Upper lobe of left lung (tissue), 4 donors: ENCODE results near the gene CGB1.

ENCODE experiments used
- EP300 ChIP-seq, 4 donors: sonication (generic); formaldehyde crosslinking; IDR thresholded peaks; one replicate each; pipeline ENCODE4 v1.5.1; 2017; ENCODE audit warnings: antibody characterized with exemption in 4 of 4, control low read depth in 2 of 4
- POLR2A ChIP-seq, 4 donors: fragments of 450-650 bp; IDR thresholded peaks; one replicate each; pipeline ENCODE4 v1.5.1; 2016 to 2017; ENCODE audit warnings: antibody characterized with exemption in 4 of 4, mild to moderate bottlenecking in 2 of 4
- POLR2AphosphoS5 ChIP-seq, 2 donors: sonication (generic); formaldehyde crosslinking; IDR thresholded peaks; one replicate each; pipeline ENCODE4 v1.5.1; 2017; ENCODE audit warnings: antibody characterized with exemption in 2 of 2
- TF ChIP-seq, protein P1 (sequence below), 6 experiments: fragments of 450-650 bp in 4 of 6; fragments of 200-600 bp in 2 of 6; sonication (generic) in 2 of 6; IDR thresholded peaks; one replicate each; pipeline ENCODE4 v1.5.1; 2016 to 2019; ENCODE audit warnings: antibody characterized with exemption in 6 of 6

DNA sequence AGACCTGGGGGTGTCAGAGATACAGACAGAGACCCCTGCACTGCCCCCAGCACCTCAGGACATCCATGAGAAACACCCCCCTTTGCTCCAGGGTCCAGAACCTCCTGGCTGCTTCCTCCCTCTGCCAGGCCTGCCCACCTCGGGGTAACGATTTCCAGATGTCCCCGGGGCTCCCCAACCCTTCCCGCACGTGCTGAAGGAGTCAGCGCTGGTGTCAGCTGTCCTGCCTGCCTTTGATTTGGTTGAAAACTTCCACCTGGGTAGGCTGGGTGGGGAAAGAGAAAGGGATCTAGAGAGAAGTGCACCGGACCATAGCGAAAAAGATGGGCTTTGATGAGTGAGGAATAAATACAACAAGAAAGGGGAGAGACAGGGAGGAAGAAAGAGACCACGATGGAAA lies 22.4 kb upstream of the CGB1 start:
- TF ChIP-seq, protein P1, sequence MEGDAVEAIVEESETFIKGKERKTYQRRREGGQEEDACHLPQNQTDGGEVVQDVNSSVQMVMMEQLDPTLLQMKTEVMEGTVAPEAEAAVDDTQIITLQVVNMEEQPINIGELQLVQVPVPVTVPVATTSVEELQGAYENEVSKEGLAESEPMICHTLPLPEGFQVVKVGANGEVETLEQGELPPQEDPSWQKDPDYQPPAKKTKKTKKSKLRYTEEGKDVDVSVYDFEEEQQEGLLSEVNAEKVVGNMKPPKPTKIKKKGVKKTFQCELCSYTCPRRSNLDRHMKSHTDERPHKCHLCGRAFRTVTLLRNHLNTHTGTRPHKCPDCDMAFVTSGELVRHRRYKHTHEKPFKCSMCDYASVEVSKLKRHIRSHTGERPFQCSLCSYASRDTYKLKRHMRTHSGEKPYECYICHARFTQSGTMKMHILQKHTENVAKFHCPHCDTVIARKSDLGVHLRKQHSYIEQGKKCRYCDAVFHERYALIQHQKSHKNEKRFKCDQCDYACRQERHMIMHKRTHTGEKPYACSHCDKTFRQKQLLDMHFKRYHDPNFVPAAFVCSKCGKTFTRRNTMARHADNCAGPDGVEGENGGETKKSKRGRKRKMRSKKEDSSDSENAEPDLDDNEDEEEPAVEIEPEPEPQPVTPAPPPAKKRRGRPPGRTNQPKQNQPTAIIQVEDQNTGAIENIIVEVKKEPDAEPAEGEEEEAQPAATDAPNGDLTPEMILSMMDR (IDR thresholded peaks at IDR 0.05), result no peak
- TF ChIP-seq POLR2A (IDR thresholded peaks at IDR 0.05) (no peak), EP300 (IDR thresholded peaks at IDR 0.05) (no peak), POLR2AphosphoS5 (IDR thresholded peaks at IDR 0.05) (no peak)
